Ishikawa (cell line): ENCODE data around the gene ACO2.

Experiments used
- CEBPB ChIP-seq: IDR thresholded peaks from 2 replicates; pipeline ENCODE4 v1.6.1; 2012
- CREB1 ChIP-seq: IDR thresholded peaks from 2 replicates; pipeline ENCODE4 v1.6.1; 2012; ENCODE audit warnings: low read depth
- EP300 ChIP-seq: IDR thresholded peaks from 2 replicates; pipeline ENCODE4 v1.6.1; 2012; ENCODE audit warnings: borderline replicate concordance
- FOXM1 ChIP-seq: IDR thresholded peaks from 2 replicates; pipeline ENCODE4 v1.6.1; 2012; ENCODE audit warnings: low read depth, borderline replicate concordance
- MAX ChIP-seq: IDR thresholded peaks from 2 replicates; pipeline ENCODE4 v1.6.1; 2012
- NFIC ChIP-seq: IDR thresholded peaks from 2 replicates; pipeline ENCODE4 v1.6.1; 2012
- RAD21 ChIP-seq: IDR thresholded peaks from 2 replicates; pipeline ENCODE4 v1.6.1; 2012; ENCODE audit warnings: low read depth
- REST ChIP-seq: IDR thresholded peaks from 2 replicates; pipeline ENCODE4 v1.6.1; 2012; ENCODE audit warnings: low read depth, mild to moderate bottlenecking
- TAF1 ChIP-seq: IDR thresholded peaks from 2 replicates; pipeline ENCODE4 v1.6.1; 2012; ENCODE audit warnings: low read depth, mild to moderate bottlenecking
- TCF12 ChIP-seq: IDR thresholded peaks from 2 replicates; pipeline ENCODE4 v1.6.1; 2012; ENCODE audit warnings: low read depth
- USF1 ChIP-seq: IDR thresholded peaks from 2 replicates; pipeline ENCODE4 v1.6.1; 2012
- YY1 ChIP-seq: IDR thresholded peaks from 2 replicates; pipeline ENCODE4 v1.6.1; 2012; ENCODE audit warnings: low read depth

GRCh38 chr22:41525450-41526225 lies 56.7 kb downstream of the ACO2 start:
- TF ChIP-seq RAD21: no peak
- TF ChIP-seq CEBPB: no peak
- no peak for TF ChIP-seq USF1
- TF ChIP-seq TAF1: no peak
- no peak for TF ChIP-seq TCF12
- no peak for TF ChIP-seq MAX
- TF ChIP-seq REST: no peak
- TF ChIP-seq EP300: no peak
- TF ChIP-seq YY1: no peak
- TF ChIP-seq CREB1: no peak
- no peak for TF ChIP-seq NFIC
- no peak for TF ChIP-seq FOXM1
